ENCODE data around the gene COX11.

Gene COX11

DNA sequence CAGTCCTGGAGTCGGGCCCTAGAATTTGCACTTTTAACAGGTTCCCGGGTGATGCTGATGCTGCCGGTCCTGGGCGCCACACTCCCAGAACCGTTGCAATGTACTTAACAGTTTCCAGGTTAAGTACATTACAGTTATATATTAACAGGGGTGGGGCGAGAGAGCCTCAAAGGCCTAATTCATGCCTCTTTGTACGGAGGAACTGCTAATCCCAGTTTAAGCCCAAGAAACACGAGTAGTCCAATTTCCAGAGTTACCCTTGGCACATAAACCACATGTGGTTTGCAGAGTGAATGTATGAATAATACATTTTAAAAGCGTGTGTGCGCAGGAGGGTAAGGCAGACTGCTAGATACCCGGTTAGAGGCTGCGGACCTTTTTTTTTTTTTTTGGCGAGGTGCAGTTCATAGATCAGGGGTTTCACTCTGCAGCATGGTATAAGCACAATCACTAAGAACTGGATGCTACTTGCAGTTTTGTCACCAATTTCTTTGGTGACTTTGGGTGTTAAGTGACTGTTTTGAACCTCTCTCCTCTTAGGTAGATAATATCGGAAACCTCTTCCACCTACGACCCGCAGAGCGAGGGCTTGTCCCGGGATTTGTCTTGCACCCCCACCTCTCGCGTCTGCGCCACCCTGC, 713 bp downstream of the COX11 start:
- peak; percentile 10 for DNase-seq (ENCODE audit: low spot score)

DNA sequence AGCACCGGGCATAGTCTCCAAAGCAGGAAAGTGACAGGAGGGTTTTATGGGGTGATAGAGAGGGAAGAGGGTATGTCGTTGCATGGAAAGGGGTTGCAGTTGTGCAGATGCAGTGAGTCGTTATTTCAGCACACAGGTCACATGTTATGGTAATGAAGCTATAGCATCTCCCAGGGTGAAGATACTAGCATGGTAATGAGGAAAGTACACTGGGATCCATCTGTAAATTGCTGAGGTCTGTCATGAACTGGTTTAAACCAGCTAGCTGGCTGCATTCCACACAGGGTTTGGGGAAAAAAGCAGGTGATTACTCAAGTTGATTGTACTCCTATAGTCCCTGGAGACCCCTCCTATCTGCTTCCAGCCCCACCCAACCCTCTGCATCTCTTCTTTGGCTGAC, 11.7 kb downstream of the COX11 start:
- no peak for DNase-seq (ENCODE audit: low spot score)

DNA sequence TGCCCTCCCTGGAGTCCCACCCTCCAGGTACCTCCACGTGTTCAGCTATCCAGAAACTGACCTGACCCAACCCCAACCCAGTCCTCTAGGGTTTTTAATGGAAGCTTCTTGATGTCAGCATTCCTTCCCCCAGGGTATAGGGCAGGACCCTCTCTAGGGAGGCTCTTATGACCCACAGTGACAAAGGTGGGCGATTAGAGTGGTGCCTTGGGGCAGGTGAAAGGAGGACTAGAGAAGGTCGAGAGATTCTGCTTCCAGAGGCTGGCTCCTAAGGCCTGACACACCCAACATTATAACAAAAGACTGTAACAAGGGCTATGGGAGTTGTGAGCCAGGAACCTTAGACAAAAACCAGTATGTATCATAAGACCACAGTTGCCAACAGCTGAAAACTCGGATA, 17.2 kb downstream of the COX11 start:
- no peak for DNase-seq (ENCODE audit: low spot score)

DNA sequence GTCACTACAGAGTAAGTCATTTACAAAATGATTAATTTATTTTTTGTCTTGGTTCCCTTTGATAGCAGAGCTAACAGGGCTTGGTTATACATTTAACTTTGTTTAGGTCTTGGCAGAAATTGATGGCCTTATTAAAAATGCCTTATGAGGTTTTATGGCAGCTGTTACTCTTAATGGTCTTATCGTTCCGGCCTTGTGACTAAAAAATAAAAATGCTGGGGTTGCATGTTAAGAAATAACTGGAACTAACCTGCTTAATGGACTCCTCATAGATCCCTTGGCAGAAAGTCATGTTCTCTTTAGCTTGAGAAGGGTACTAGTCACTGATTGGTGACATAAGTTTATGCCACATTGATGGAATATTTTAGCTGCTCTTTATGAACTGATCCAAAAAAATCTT, 18.3 kb downstream of the COX11 start:
- DNase-seq (ENCODE audit: low spot score): no peak

DNA sequence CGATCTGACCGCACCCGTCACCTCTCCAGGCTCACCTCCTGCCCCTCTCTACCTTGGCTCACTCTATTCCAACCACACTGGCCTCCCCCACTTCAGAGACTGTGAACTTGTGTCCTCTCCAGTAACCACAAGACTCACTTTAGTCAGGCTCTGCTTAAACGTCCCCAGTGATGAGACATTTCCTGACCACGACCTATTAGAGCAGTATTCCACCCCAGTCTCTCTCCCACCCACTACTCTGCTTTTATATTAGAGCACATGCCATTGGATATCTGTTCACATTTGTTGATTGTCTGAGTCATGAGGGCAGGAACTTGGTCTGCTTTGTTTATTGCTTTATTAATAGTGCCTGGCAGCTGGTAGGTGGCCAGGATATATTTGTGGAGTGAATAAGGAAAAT, 20.1 kb downstream of the COX11 start:
- no peak for DNase-seq (ENCODE audit: low spot score)

DNA sequence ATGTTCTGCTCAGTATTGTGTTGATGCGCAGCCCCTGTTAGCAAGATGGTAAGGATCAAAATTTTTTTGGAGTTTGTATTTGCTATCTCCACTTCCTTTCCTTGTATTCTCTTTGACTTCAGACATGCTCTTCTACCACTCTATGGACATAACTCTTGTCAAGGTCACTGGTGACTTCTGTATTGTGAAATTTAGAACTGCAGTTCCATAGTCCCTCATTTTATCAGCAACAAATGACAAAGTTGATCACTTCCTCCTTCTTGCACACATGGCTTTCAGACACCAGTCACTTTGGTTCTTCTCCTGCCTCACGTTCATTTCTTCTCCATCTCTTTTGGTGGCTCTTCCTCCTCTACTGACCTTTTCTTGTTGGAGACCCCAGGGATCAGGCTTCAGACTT, 21.1 kb downstream of the COX11 start:
- DNase-seq (ENCODE audit: low spot score): no peak

DNA sequence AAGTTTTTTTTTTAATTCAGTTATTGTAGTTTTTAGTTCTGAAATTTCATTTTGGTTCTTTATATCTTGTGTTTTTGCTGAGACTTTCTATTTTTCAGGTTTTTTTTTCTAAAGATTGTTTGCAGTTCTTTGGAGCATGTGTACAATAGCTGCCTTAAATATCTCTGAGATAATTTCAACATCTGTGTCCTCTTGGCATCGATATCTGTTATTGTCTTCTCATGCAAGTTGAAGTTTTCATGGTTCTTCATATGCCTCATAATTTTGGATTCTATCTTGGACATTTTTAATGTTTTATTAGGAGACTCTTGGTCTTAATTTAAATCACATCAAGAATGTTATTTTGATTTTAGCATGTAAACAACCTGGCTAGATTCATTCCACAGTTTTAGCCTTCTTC, 22.8 kb downstream of the COX11 start:
- no peak for DNase-seq (ENCODE audit: low spot score)

DNA sequence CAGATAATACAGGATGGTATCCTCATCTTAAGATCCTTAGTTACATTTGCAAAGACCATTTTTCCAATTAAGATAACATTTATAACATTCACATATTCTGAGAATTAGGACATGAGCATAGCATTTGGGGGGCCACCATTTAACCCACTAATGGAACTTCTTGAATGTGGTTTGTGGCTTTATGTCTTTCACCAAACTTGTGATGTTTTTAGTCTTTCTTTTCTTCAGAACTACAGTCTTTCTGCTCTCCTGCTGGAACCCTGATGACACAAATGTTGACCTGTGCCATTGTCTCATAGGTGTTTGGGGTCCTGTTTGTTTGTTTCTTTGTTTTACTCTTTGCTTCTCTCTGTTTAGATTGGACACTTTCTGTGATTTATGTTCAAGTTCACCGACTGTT, 23.2 kb downstream of the COX11 start:
- DNase-seq (ENCODE audit: low spot score): no peak

DNA sequence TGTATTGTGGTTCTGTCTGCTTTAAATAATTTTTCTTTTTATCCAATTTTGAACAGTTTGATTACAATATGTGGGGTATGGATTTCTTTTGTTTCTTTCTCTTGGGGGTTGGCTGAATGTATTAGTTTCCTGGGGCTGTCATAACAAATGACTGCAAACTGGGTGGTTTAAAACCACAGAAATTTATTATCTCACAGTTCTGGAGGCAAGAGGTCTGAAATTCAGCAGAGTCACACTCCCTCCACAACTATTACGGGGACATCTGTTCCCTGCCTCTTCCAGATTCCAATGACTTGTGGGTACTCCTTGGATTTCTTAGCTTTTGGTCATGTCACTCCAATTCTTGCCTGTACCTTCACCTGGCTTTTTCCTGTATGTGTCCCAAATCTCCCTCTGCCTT, 23.7 kb downstream of the COX11 start:
- DNase-seq (ENCODE audit: low spot score): no peak

DNA sequence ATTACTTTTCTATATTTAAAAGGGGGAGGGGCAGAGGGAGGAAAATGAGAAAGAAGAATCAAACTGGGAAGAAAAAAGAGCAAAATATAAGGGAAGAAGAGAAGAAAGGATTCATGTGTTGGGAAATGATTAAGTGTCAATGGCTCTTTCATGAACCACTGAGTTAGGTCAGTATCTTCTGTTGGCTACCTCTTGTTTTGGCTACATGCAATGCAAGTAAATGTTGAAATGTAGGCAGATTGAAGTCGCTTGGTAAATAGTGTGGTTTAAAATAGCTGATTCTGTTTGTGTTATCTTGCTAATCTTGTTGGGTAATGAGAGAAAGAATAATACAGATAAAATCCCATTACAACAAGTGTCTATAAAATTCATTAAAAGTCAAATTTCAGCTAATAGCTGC, 27.2 kb downstream of the COX11 start:
- DNase-seq (ENCODE audit: low spot score): no peak

DNA sequence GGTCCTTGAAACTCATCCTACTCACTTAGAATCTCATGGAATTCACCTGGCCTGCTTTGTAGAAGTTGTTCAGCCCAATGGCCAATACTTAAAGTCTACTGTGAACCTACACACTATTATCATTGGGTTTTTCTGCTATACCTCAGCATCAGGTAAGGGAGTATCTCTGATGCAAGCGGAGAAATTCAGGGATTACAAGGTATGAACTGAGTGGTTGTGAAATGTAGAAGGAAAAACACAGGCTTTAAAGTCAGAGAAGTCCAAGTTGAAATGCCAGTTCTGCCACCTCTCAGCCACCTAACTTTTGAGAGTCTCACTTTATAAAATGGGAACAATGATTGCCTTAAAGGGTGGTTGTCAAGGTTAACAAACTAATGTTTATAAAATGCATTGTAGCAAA, 31.0 kb downstream of the COX11 start:
- no peak for DNase-seq (ENCODE audit: low spot score)

DNA sequence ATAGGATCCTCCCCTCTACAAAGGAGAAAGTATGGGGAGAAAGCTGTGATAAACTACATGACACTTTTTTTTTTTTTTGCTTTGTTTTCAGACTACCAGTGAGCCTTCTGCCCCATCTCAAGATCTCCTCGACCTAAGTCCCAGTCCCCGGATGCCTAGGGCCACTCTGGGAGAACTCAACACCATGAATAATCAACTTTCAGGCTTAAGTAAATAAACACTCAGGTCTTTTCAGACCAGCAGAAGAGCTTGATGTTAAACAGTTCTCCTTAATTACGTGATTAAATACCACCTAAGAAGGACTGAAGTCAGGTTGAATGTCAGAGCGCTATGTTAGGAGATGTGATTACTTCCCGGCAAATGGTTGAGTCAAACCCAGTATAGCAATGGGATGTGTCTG, 31.4 kb downstream of the COX11 start:
- DNase-seq (ENCODE audit: low spot score): no peak

DNA sequence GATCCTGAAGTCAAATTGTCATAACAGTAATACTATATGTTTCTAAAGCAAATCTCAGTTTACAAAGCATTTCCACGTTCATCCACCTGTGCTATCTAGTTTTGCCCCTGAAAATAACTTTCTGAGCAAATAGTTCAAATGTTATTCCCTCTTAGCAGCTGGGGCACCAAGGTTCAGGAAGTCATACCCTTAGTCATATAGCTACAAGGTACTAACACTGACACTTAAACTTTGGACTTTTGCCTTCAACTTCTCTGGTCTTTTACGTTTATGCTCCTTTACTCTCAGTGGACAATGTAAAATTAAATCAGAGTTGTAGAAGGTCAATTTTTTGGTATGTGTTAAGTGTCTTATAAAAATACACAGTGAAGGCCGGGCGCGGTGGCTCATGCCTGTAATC, 33.0 kb downstream of the COX11 start:
- DNase-seq (ENCODE audit: low spot score): no peak

DNA sequence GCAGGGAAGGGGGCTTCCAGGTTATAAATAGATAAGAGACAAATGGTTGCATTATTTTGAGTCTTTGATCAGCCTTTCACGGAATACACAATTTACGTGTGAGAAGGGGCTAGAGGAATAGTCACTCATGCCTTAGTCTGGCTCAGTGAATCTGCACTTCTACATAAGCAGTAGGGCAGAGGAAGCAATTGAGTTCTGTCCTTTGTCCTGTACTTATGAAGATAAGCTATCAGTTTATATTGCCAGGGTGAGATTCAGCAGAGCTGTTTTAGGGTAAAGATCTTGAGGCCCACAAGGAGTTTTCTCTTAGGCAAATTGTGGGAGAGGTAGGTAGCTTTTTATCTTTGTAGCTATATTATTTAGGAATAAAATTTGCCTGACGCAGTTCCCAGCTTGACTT, 34.5 kb downstream of the COX11 start:
- DNase-seq (ENCODE audit: low spot score): no peak

DNA sequence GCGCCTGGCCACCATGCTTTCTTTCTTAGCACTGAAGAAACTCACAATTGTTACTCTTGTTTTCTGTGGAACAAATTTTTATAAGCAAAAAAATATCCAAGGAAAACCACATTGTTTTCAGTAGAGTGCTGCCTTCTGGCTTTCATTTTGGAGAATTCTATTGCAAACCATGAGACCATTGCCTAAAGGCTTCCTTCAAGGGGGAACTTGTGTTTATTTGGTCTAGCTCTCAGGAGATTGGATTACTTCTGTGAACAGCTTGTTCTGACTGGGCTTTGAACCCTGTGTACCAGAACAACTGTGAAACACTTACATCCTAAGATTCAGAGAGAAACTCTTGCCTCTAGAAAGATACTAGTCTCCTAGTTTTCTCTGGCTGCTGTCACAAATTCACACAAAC, 35.7 kb downstream of the COX11 start:
- no peak for DNase-seq (ENCODE audit: low spot score)

DNA sequence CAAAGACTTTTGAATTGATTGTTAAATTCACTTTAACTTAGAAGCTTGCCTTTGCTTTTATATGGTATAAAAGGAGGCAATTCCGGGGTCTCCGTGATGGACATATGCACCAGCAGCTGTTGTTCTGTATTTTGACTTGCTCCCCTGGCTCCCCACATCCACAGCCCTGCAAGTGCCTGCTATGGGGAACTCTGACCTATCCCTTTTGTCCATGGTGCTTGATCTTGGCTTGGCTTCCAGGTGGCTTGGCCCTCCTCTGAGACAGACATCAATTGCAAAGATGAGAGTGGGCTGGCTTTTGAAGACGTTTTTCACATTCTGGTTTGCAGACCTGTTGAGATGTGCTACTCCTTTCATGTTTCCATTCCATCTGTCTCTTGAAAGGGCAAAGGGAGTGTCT, 40.9 kb downstream of the COX11 start:
- DNase-seq (ENCODE audit: low spot score): no peak

DNA sequence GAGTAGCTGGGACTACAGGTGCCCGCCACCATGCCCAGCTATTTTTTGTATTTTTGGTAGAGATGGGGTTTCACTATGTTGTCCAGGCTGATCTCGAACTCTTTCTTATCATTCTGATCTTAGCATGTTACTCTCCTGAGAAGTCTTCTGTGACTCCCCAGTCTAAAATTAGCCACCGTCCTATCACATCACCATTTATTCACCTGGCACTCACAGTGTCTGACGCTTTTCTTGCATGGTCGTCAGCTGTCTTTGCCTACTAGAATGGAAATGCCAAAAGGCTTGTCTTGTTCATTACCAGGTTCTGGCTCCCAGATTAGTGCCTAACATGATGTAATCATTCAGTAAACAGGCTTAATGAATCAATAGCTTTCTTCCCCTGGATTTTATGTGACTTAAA, 44.0 kb downstream of the COX11 start:
- DNase-seq (ENCODE audit: low spot score): no peak

DNA sequence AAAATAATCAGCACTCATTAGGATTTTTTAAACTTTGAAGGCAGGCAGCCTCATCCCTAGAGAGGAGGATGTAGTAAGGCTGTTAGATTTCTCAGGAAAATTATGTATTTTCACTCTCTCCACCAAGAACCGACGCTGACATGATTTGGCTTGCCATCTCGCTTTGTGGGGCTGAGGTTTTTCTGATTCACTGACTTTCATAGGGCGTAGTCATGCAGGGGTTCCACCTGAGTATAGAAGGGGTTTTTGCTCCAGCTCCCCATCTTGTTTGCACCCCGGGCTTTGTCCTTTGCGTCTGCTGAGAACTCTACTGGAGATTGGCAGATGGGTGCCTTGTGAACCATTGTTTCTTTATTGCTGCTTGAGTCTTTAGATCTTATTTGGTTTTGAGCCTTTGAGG, 47.6 kb downstream of the COX11 start:
- DNase-seq (ENCODE audit: low spot score): no peak

DNA sequence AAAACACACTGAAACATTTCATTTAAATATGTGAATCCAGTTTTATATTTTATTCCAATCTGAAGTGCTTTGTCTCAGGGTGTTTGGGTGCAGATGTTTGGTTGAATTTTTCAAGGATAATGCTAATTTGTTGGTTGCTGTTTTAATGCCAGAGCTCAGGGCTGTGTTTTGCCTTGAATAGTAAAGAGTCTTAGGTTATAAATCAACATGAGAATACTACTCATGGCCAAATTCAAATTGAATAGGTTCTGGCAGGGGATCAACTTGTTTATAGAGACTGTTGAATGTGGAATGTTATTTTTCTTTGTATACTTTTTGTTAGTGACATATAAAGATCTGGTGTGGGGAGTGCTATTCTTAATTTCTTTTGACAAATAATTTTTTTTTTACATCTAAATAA, 49.0 kb downstream of the COX11 start:
- no peak for DNase-seq (ENCODE audit: low spot score)

DNA sequence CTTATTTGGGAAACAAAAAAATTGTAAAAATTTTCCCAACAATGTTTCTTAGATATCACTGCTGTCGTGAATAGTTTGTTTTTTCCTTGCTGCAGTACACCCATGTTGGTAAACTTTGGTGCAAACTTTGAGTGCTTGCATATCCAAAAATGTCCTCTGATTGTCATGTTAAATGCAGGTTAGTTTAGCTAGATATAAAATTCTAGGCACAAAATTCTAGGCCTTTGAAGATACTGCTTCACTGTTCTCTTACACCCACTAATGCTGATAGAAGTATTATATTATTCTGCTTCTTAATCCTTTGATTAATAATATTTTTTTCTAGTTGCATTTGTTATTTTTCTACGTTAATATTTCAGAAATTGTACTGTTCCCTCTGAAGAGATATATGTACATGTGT, 51.7 kb downstream of the COX11 start:
- no peak for DNase-seq (ENCODE audit: low spot score)

Measured in hematopoietic multipotent progenitor cell treated with erythropoietin and hydrocortisone succinate and interleukin-3 and kit ligand, for 15 days (in vitro differentiated cells).